HepG2 (cell line): Measurements from ENCODE around the gene RNF150.

Source experiments
- CTCF ChIP-seq: sonication (generic); formaldehyde crosslinking; IDR thresholded peaks from 2 replicates; pipeline ENCODE4 v1.5.0; 2020; ENCODE audit warnings: mild to moderate bottlenecking, missing genetic modification reagents, moderate library complexity
- TF ChIP-seq, protein P1 (sequence below): sonication (generic); formaldehyde crosslinking; conservative IDR thresholded peaks from 2 replicates; pipeline ENCODE4 v1.8.1; 2023; ENCODE audit warnings: missing genetic modification reagents

GRCh38 chr4:141132709-141133145 is 542 bp downstream of the RNF150 start:
- TF ChIP-seq CTCF (CRISPR knock-in tag): no peak
- TF ChIP-seq, protein P1, sequence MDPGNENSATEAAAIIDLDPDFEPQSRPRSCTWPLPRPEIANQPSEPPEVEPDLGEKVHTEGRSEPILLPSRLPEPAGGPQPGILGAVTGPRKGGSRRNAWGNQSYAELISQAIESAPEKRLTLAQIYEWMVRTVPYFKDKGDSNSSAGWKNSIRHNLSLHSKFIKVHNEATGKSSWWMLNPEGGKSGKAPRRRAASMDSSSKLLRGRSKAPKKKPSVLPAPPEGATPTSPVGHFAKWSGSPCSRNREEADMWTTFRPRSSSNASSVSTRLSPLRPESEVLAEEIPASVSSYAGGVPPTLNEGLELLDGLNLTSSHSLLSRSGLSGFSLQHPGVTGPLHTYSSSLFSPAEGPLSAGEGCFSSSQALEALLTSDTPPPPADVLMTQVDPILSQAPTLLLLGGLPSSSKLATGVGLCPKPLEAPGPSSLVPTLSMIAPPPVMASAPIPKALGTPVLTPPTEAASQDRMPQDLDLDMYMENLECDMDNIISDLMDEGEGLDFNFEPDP (CRISPR knock-in tag): no peak
